SK-N-MC (cell line): ENCODE measurements around the gene NEUROD2.

ENCODE experiments used
- DNase-seq: peaks from one replicate; pipeline ENCODE4 v3.0.0-alpha.2; 2011; ENCODE audit warnings: low read depth, low spot score
- H3K27ac ChIP-seq: fragments of 200-600 bp; sonication (generic); 2 replicates; pipeline ENCODE4 v1.5.1; 2016; ENCODE audit warnings: mixed run types
- H3K36me3 ChIP-seq: fragments of 200-600 bp; sonication (generic); 2 replicates; pipeline ENCODE4 v1.6.1; 2017; ENCODE audit warnings: antibody characterized with exemption, low read length, mixed read lengths; ENCODE audit not compliant: insufficient read depth
- H3K4me3 ChIP-seq: fragments of 200-600 bp; sonication (generic); 2 replicates; pipeline ENCODE4 v1.5.1; 2016
- H3K9ac ChIP-seq: fragments of 200-600 bp; sonication (generic); 2 replicates; pipeline ENCODE4 v1.8.0; 2017; ENCODE audit warnings: mixed run types, mixed read lengths; ENCODE audit not compliant: insufficient read length
- H3K9me3 ChIP-seq: fragments of 200-600 bp; sonication (generic); 2 replicates; pipeline ENCODE4 v1.6.1; 2017; ENCODE audit warnings: low read depth, mild to moderate bottlenecking, antibody characterized with exemption, low read length, moderate library complexity, mixed read lengths
- EZH2 ChIP-seq: fragments of 200-600 bp; sonication (generic); IDR thresholded peaks from one replicate; pipeline ENCODE4 v1.6.1; 2017; ENCODE audit warnings: antibody characterized with exemption
- FOXP2 ChIP-seq: optimal IDR thresholded peaks from 2 replicates; pipeline ENCODE3; 2011; ENCODE audit warnings: mild to moderate bottlenecking, moderate library complexity; ENCODE audit not compliant: insufficient read depth; ENCODE audit errors: extremely low read length, control extremely low read depth
- POLR2AphosphoS5 ChIP-seq: IDR thresholded peaks from 2 replicates; pipeline ENCODE4 v1.6.1; 2012; ENCODE audit warnings: mild to moderate bottlenecking, low read depth, low read length, borderline replicate concordance

Gene NEUROD2

GRCh38 chr17:39607851-39608130 is at the start of gene NEUROD2:
Gene NEUROD2, minus strand, starts transcription at chr17:39607920. Its CDS starts 1,321 bp downstream, at chr17:39606599.
- no peaks in the 10 kb centered on the region for H3K36me3 ChIP-seq
- H3K4me3 ChIP-seq, result peak within 1 kb of the TSS; percentile 69
- DNase-seq, result no peak
- TF ChIP-seq EZH2, result no peak
- TF ChIP-seq POLR2AphosphoS5, result no peak
- no peak for TF ChIP-seq FOXP2
- no peak within 1 kb of the TSS for H3K27ac ChIP-seq
- H3K9ac ChIP-seq, result no peak within 1 kb of the TSS
- H3K9me3 ChIP-seq, result no peaks in the 10 kb centered on the region

GRCh38 chr17:39655105-39655504 is 47.4 kb upstream of the NEUROD2 start:
- no peak overlapping the region for H3K4me3 ChIP-seq
- no peaks in the 10 kb centered on the region for H3K36me3 ChIP-seq
- TF ChIP-seq EZH2, result no peak
- no peak for TF ChIP-seq POLR2AphosphoS5
- TF ChIP-seq FOXP2, result no peak
- no peaks in the 10 kb centered on the region for H3K9me3 ChIP-seq
- DNase-seq, result no peak
- H3K27ac ChIP-seq, result no peak overlapping the region
- no peak overlapping the region for H3K9ac ChIP-seq

GRCh38 chr17:39653662-39654331 is 46.1 kb upstream of the NEUROD2 start:
- Histone ChIP-seq H3K9me3 (no peaks in the 10 kb centered on the region), H3K9ac (no peak overlapping the region), H3K4me3 (no peak overlapping the region), H3K36me3 (no peaks in the 10 kb centered on the region), H3K27ac (no peak overlapping the region)
- DNase-seq, result no peak
- no peak for TF ChIP-seq POLR2AphosphoS5
- TF ChIP-seq EZH2, result no peak
- no peak for TF ChIP-seq FOXP2

- Histone ChIP-seq H3K9me3 (no peaks in the 10 kb centered on the region), H3K9ac (no peak overlapping the region), H3K27ac (peak overlapping the region; percentile 57; the same call in 1 of the 2 replicates)
Observed at GRCh38 chr17:39653316-39653661, 45.6 kb upstream of the NEUROD2 start.

GRCh38 chr17:39652587-39653315 is 45.0 kb upstream of the NEUROD2 start:
- peak overlapping the region; percentile 66 for H3K27ac ChIP-seq
- no peak for DNase-seq
- no peaks in the 10 kb centered on the region for H3K9me3 ChIP-seq
- peak overlapping the region; percentile 49 for H3K9ac ChIP-seq
- no peaks in the 10 kb centered on the region for H3K36me3 ChIP-seq
- TF ChIP-seq POLR2AphosphoS5 (no peak), FOXP2 (no peak), EZH2 (no peak)
- H3K4me3 ChIP-seq, result no peak overlapping the region

More at GRCh38 chr17:39653316-39653661, 45.6 kb upstream of the NEUROD2 start:
- no peak for DNase-seq
- Histone ChIP-seq H3K4me3 (no peak overlapping the region), H3K36me3 (no peaks in the 10 kb centered on the region)
- TF ChIP-seq FOXP2 (no peak), EZH2 (no peak), POLR2AphosphoS5 (no peak)

GRCh38 chr17:39651923-39652586 is 44.3 kb upstream of the NEUROD2 start:
- TF ChIP-seq POLR2AphosphoS5, result no peak
- TF ChIP-seq FOXP2, result no peak
- TF ChIP-seq EZH2, result no peak
- peak overlapping the region; percentile 66 for H3K27ac ChIP-seq
- H3K4me3 ChIP-seq, result no peak overlapping the region
- peak overlapping the region; percentile 49 for H3K9ac ChIP-seq
- no peaks in the 10 kb centered on the region for H3K9me3 ChIP-seq
- DNase-seq, result no peak
- H3K36me3 ChIP-seq, result no peaks in the 10 kb centered on the region

DNA sequence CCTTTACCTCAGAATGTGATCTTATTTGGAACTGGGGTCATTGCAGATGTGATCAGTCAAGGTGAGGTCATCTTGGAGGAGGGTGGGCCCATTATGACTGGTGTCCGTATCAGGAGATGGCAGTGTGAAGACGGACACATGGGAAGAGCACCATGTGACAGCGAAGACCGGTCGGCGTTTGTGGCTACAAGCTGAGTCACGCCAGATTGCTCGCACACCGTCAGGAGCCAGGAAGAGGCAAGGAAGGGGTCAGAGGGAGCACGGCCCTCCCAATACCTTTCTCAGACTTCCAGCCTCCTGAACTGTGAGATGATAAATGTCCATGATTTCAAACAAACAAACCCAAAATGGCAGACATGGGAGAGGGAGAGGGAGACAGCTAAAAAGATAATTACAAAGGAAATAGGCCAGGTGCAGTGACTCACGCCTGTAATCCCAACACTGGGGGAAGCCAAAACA is 42.4 kb upstream of the NEUROD2 start:
- Histone ChIP-seq H3K4me3 (no peak overlapping the region), H3K9ac (no peak overlapping the region), H3K36me3 (no peaks in the 10 kb centered on the region), H3K27ac (no peak overlapping the region), H3K9me3 (no peaks in the 10 kb centered on the region)
- no peak for DNase-seq
- TF ChIP-seq FOXP2, result no peak
- no peak for TF ChIP-seq POLR2AphosphoS5
- TF ChIP-seq EZH2, result no peak

GRCh38 chr17:39648616-39649366 is 41.1 kb upstream of the NEUROD2 start:
- Histone ChIP-seq H3K27ac (no peak overlapping the region), H3K9ac (no peak overlapping the region), H3K4me3 (no peak overlapping the region), H3K36me3 (no peaks in the 10 kb centered on the region), H3K9me3 (no peaks in the 10 kb centered on the region)
- no peak for TF ChIP-seq EZH2
- no peak for TF ChIP-seq FOXP2
- TF ChIP-seq POLR2AphosphoS5, result no peak
- DNase-seq, result no peak
